DND-41 (cell line): ENCODE data around the gene SYNE3.

Source experiments
- ATAC-seq: fragments of 200-7000 bp; cut with Tn5 transposase; 3 replicates; pipeline ENCODE4 v1.9.1; 2021; ENCODE audit warnings: low read depth; ENCODE audit not compliant: insufficient read depth
- DNase-seq: peaks from one replicate; pipeline ENCODE4 v3.0.0-alpha.2; 2020
- H2AFZ ChIP-seq: 2 replicates; pipeline ENCODE4 v1.6.0; 2012; ENCODE audit warnings: low read depth, low read length
- H3K27ac ChIP-seq: 2 replicates; pipeline ENCODE4 v1.5.1; 2012; ENCODE audit warnings: low read length, inconsistent platforms
- H3K27me3 ChIP-seq: fragments of 200-600 bp; sonication (generic); 2 replicates; pipeline ENCODE4 v1.6.0; 2012; ENCODE audit warnings: low read length, mild to moderate bottlenecking, inconsistent platforms; ENCODE audit not compliant: insufficient read depth, poor library complexity
- H3K36me3 ChIP-seq: 2 replicates; pipeline ENCODE4 v1.5.1; 2012; ENCODE audit warnings: low read length, inconsistent platforms; ENCODE audit not compliant: insufficient read depth
- H3K4me1 ChIP-seq: 2 replicates; pipeline ENCODE4 v1.5.1; 2012; ENCODE audit warnings: mild to moderate bottlenecking, low read length; ENCODE audit not compliant: insufficient read depth
- H3K4me2 ChIP-seq: 2 replicates; pipeline ENCODE4 v1.6.0; 2012; ENCODE audit warnings: mild to moderate bottlenecking, moderate library complexity, low read length, inconsistent platforms; ENCODE audit not compliant: insufficient read depth
- H3K4me3 ChIP-seq, 2 experiments: fragments of 200-600 bp in 1 of 2; shearing (Covaris generic) in 1 of 2; 2 replicates each; pipeline ENCODE4 v1.5.1; 2012 to 2016; ENCODE audit warnings: inconsistent platforms in 2 of 2, low read length in 2 of 2, mild to moderate bottlenecking in 2 of 2, low read depth in 1 of 2, moderate library complexity in 1 of 2
- H3K79me2 ChIP-seq: 2 replicates; pipeline ENCODE4 v1.6.0; 2012; ENCODE audit warnings: low read length, inconsistent platforms; ENCODE audit not compliant: insufficient read depth
- H3K9ac ChIP-seq: 2 replicates; pipeline ENCODE4 v1.6.0; 2012; ENCODE audit warnings: low read depth, mild to moderate bottlenecking, inconsistent platforms, low read length, moderate library complexity
- H3K9me3 ChIP-seq: 2 replicates; pipeline ENCODE4 v1.5.1; 2012; ENCODE audit warnings: low read length, moderate library complexity, mild to moderate bottlenecking, inconsistent platforms; ENCODE audit not compliant: insufficient read depth, severe bottlenecking
- H4K20me1 ChIP-seq: 2 replicates; pipeline ENCODE4 v1.6.0; 2012; ENCODE audit warnings: low read length; ENCODE audit not compliant: insufficient read depth
- EZH2 ChIP-seq: IDR thresholded peaks from 3 replicates; pipeline ENCODE4 v1.6.1; 2012; ENCODE audit warnings: borderline replicate concordance, low read depth, mild to moderate bottlenecking, moderate library complexity, low read length, inconsistent platforms; ENCODE audit not compliant: severe bottlenecking
- TF ChIP-seq, protein P1 (sequence below): IDR thresholded peaks from 2 replicates; pipeline ENCODE4 v1.5.1; 2012; ENCODE audit warnings: borderline replicate concordance, low read length, moderate library complexity, mild to moderate bottlenecking; ENCODE audit not compliant: poor library complexity, severe bottlenecking; ENCODE audit errors: extremely low read depth

SYNE3 gene

DNA sequence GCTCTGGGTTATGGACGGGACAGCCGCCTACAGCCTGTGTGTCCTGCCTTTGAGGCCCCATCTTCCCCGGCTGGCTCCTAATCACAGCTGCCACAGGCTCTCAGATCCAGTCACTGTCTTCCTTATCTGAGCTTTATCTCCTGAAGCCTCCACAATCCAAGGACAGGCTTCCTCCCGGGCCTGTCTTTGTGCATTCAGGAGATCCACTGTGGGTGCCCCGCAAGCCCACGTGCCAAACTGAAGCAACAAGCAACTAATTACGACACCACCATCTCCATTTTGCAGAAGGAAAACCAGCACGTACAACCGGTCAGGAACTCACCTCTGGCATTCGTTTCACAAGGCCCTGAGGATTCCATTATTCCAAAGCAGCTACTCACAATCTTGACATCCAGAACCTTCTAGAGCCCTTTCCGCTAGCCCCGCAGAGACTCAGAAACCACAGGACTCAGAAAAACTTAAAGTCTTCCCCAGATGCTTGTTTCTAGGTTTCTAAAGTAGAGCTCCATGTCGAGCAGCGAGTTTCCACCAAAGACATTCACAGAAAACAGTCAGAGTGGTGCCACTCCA, 14.0 kb downstream of the SYNE3 start:
- H3K4me1 ChIP-seq, result no peaks in the 10 kb centered on the region
- H3K27ac ChIP-seq, result no peak overlapping the region
- no peaks in the 10 kb centered on the region for H3K36me3 ChIP-seq
- no peaks in the 10 kb centered on the region for H3K9me3 ChIP-seq
- H3K9ac ChIP-seq, result no peak overlapping the region
- no peak overlapping the region for H3K4me2 ChIP-seq
- no peaks in the 10 kb centered on the region for H4K20me1 ChIP-seq
- no peak overlapping the region for H2AFZ ChIP-seq
- ATAC-seq (no peak), DNase-seq (no peak)
- H3K27me3 ChIP-seq, result peaks cover 7% of the 10 kb centered on the region
- no peak for TF ChIP-seq EZH2
- TF ChIP-seq, protein P1, sequence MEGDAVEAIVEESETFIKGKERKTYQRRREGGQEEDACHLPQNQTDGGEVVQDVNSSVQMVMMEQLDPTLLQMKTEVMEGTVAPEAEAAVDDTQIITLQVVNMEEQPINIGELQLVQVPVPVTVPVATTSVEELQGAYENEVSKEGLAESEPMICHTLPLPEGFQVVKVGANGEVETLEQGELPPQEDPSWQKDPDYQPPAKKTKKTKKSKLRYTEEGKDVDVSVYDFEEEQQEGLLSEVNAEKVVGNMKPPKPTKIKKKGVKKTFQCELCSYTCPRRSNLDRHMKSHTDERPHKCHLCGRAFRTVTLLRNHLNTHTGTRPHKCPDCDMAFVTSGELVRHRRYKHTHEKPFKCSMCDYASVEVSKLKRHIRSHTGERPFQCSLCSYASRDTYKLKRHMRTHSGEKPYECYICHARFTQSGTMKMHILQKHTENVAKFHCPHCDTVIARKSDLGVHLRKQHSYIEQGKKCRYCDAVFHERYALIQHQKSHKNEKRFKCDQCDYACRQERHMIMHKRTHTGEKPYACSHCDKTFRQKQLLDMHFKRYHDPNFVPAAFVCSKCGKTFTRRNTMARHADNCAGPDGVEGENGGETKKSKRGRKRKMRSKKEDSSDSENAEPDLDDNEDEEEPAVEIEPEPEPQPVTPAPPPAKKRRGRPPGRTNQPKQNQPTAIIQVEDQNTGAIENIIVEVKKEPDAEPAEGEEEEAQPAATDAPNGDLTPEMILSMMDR, result no peak
- H3K4me3 ChIP-seq, result no peak overlapping the region
- no peaks in the 10 kb centered on the region for H3K79me2 ChIP-seq

GRCh38 chr14:95500772-95501401, 15.6 kb downstream of the SYNE3 start:
- no peaks in the 10 kb centered on the region for H3K4me1 ChIP-seq
- peaks cover 7% of the 10 kb centered on the region for H3K27me3 ChIP-seq
- H3K4me2 ChIP-seq, result no peak overlapping the region
- no peak for ATAC-seq
- no peaks in the 10 kb centered on the region for H3K79me2 ChIP-seq
- no peak overlapping the region for H3K27ac ChIP-seq
- H3K9me3 ChIP-seq, result no peaks in the 10 kb centered on the region
- no peaks in the 10 kb centered on the region for H4K20me1 ChIP-seq
- DNase-seq, result no peak
- H3K36me3 ChIP-seq, result no peaks in the 10 kb centered on the region
- H3K9ac ChIP-seq, result no peak overlapping the region
- TF ChIP-seq EZH2, result no peak
- TF ChIP-seq, protein P1, result no peak
- H2AFZ ChIP-seq, result no peak overlapping the region
- no peak overlapping the region for H3K4me3 ChIP-seq

- Histone ChIP-seq H4K20me1 (no peaks in the 10 kb centered on the region), H3K4me2 (no peak overlapping the region)
These were observed 16.2 kb downstream of the SYNE3 start for GRCh38 chr14:95500201-95500681.

More at GRCh38 chr14:95500201-95500681, 16.2 kb downstream of the SYNE3 start:
- Histone ChIP-seq H3K9me3 (no peaks in the 10 kb centered on the region), H3K9ac (no peak overlapping the region), H3K4me1 (no peaks in the 10 kb centered on the region), H2AFZ (no peak overlapping the region), H3K27me3 (peaks cover 7% of the 10 kb centered on the region), H3K4me3 (no peak overlapping the region), H3K36me3 (no peaks in the 10 kb centered on the region), H3K79me2 (no peaks in the 10 kb centered on the region), H3K27ac (no peak overlapping the region)
- no peak for DNase-seq
- no peak for ATAC-seq
- TF ChIP-seq EZH2, result no peak
- TF ChIP-seq, protein P1, result no peak
